Measurements from ENCODE around the gene KIZ.

- no peak for TF ChIP-seq EP300 (IDR thresholded peaks at IDR 0.05)
- TF ChIP-seq, protein P1, sequence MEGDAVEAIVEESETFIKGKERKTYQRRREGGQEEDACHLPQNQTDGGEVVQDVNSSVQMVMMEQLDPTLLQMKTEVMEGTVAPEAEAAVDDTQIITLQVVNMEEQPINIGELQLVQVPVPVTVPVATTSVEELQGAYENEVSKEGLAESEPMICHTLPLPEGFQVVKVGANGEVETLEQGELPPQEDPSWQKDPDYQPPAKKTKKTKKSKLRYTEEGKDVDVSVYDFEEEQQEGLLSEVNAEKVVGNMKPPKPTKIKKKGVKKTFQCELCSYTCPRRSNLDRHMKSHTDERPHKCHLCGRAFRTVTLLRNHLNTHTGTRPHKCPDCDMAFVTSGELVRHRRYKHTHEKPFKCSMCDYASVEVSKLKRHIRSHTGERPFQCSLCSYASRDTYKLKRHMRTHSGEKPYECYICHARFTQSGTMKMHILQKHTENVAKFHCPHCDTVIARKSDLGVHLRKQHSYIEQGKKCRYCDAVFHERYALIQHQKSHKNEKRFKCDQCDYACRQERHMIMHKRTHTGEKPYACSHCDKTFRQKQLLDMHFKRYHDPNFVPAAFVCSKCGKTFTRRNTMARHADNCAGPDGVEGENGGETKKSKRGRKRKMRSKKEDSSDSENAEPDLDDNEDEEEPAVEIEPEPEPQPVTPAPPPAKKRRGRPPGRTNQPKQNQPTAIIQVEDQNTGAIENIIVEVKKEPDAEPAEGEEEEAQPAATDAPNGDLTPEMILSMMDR (IDR thresholded peaks at IDR 0.05): no peak
Measured at GRCh38 chr20:21278829-21279228, 152.9 kb downstream of the KIZ start.

Measured in upper lobe of left lung (tissue), 4 donors.